Fibroblast of lung (primary cell): ENCODE data around the gene NAT10. TPM values are rescaled to one million over a fixed set of nuclear protein-coding genes. Genes with fewer than 3 reads are reported as not detected.

ENCODE experiments used
- DNase-seq, 2 donors: peaks; one replicate each; pipeline versions ENCODE4 v3.0.0 to v3.0.0-alpha.2; 2010; ENCODE audit warnings: low read depth in 2 of 2
- H2AFZ ChIP-seq: 2 replicates; pipeline ENCODE4 v1.5.1; 2012; ENCODE audit warnings: low read length, control low read depth, inconsistent platforms
- H3K27ac ChIP-seq: 2 replicates; pipeline ENCODE4 v1.5.1; 2011; ENCODE audit warnings: low read length, control low read depth; ENCODE audit not compliant: insufficient read depth
- H3K27me3 ChIP-seq: 2 replicates; pipeline ENCODE4 v1.5.1; 2011; ENCODE audit warnings: mild to moderate bottlenecking, low read length; ENCODE audit not compliant: control insufficient read depth, insufficient read depth
- H3K36me3 ChIP-seq: 2 replicates; pipeline ENCODE4 v1.5.1; 2011; ENCODE audit warnings: low read length; ENCODE audit not compliant: control insufficient read depth, insufficient read depth
- H3K4me1 ChIP-seq: 2 replicates; pipeline ENCODE4 v1.5.1; 2011; ENCODE audit warnings: low read length; ENCODE audit not compliant: control insufficient read depth, insufficient read depth; ENCODE audit errors: extremely low read depth
- H3K4me2 ChIP-seq: 2 replicates; pipeline ENCODE4 v1.5.1; 2011; ENCODE audit warnings: low read length, control low read depth; ENCODE audit not compliant: insufficient read depth; ENCODE audit errors: extremely low read depth
- H3K4me3 ChIP-seq, 4 experiments: fragments of 200-600 bp in 1 of 4; sonication (generic) in 1 of 4; replicated peaks in 1 of 4; 2 replicates each; pipeline ENCODE4 v1.5.1; 2011 to 2016; ENCODE audit warnings: low read length in 4 of 4, low read depth in 3 of 4, mild to moderate bottlenecking in 3 of 4, control low read depth in 2 of 4, inconsistent platforms in 1 of 4, mixed read lengths in 1 of 4; ENCODE audit not compliant: insufficient read depth in 1 of 4; ENCODE audit errors: control extremely low read depth in 1 of 4
- H3K79me2 ChIP-seq: 2 replicates; pipeline ENCODE4 v1.5.1; 2012; ENCODE audit warnings: mild to moderate bottlenecking, low read length, inconsistent platforms; ENCODE audit not compliant: control insufficient read depth, insufficient read depth
- H3K9ac ChIP-seq: 2 replicates; pipeline ENCODE4 v1.5.1; 2011; ENCODE audit warnings: mild to moderate bottlenecking, low read length, control low read depth; ENCODE audit not compliant: insufficient read depth
- H3K9me3 ChIP-seq: 2 replicates; pipeline ENCODE4 v1.5.1; 2012; ENCODE audit warnings: low read depth, low read length; ENCODE audit not compliant: control insufficient read depth, insufficient read depth
- H4K20me1 ChIP-seq: 2 replicates; pipeline ENCODE4 v1.5.1; 2011; ENCODE audit warnings: low read length; ENCODE audit not compliant: control insufficient read depth, insufficient read depth; ENCODE audit errors: extremely low read depth
- EZH2 ChIP-seq: IDR thresholded peaks from 2 replicates; pipeline ENCODE4 v1.5.1; 2012; ENCODE audit warnings: low read length, control low read depth, mild to moderate bottlenecking; ENCODE audit errors: missing control alignments
- polyA plus RNA-seq, 2 donors: library from polyadenylated mRNA; depleted of rRNA in 1 of 2; stranded (reverse) in 1 of 2; unstranded in 1 of 2; fragments of >200 nt; gene quantifications; 2 replicates each; pipeline ENCODE4 v1.2.1, GENCODE V29; 2011 to 2012; ENCODE audit warnings: missing spikeins in 1 of 2
- total RNA-seq: library from RNA; depleted of rRNA; stranded (reverse); fragments of >200 nt; gene quantifications from 2 replicates; pipeline ENCODE4 v1.2.1, GENCODE V29; 2014
- TF ChIP-seq, protein P1 (sequence below), 2 donors: IDR thresholded peaks in 1 of 2; conservative IDR thresholded peaks in 1 of 2; 1 replicate in 1 of 2; 2 replicates in 1 of 2; pipeline ENCODE4 v1.5.1; 2011 to 2012; ENCODE audit warnings: low read length in 2 of 2, control low read depth in 1 of 2, inconsistent platforms in 1 of 2, low read depth in 1 of 2, mild to moderate bottlenecking in 1 of 2

Gene NAT10
- total and polyA plus RNA-seq, 2 donors (not counting 1 experiment from before 2014, with no cell fraction given): 14.4 to 21.5 TPM

- Histone ChIP-seq H3K4me2 (no peak overlapping the region), H3K79me2 (no peaks in the 10 kb centered on the region), H3K9me3 (no peaks in the 10 kb centered on the region), H3K4me3 (no peak overlapping the region), H2AFZ (no peak overlapping the region), H3K4me1 (no peaks in the 10 kb centered on the region), H4K20me1 (no peaks in the 10 kb centered on the region), H3K9ac (no peak overlapping the region), H3K27ac (no peak overlapping the region), H3K27me3 (no peaks in the 10 kb centered on the region), H3K36me3 (no peaks in the 10 kb centered on the region)
- TF ChIP-seq, protein P1, sequence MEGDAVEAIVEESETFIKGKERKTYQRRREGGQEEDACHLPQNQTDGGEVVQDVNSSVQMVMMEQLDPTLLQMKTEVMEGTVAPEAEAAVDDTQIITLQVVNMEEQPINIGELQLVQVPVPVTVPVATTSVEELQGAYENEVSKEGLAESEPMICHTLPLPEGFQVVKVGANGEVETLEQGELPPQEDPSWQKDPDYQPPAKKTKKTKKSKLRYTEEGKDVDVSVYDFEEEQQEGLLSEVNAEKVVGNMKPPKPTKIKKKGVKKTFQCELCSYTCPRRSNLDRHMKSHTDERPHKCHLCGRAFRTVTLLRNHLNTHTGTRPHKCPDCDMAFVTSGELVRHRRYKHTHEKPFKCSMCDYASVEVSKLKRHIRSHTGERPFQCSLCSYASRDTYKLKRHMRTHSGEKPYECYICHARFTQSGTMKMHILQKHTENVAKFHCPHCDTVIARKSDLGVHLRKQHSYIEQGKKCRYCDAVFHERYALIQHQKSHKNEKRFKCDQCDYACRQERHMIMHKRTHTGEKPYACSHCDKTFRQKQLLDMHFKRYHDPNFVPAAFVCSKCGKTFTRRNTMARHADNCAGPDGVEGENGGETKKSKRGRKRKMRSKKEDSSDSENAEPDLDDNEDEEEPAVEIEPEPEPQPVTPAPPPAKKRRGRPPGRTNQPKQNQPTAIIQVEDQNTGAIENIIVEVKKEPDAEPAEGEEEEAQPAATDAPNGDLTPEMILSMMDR (conservative IDR thresholded peaks at IDR 0.05 in 1 of 2, IDR thresholded peaks at IDR 0.05 in 1 of 2; ENCODE audit: low read depth in 1 of 2, low read length in 2 of 2): no peak
- no peak for TF ChIP-seq EZH2
- DNase-seq: no peak
Measured at GRCh38 chr11:34181856-34182405, 76.5 kb downstream of the NAT10 start.

DNA sequence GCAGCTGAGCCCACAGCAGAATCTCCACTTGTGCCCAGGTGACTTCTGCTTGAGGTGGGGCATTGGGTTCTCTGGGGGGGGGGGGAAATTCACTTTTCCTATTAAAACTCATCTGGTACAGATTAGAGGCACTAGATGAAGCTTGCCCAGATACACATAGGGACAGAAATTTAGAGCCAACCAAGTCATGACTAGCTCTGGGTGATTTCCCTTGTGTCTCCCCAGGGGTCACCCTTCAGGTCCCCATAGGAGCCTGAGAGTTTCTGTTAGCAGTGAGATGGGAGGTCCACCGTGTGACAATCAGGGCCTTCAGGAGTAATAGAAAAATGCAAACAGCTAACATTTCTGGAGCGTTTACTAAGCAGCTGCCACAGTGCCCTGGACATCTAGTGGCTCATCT, 77.0 kb downstream of the NAT10 start:
- H3K4me3 ChIP-seq: no peak overlapping the region
- H3K4me2 ChIP-seq: no peak overlapping the region
- H3K27ac ChIP-seq: no peak overlapping the region
- no peaks in the 10 kb centered on the region for H3K79me2 ChIP-seq
- H3K9ac ChIP-seq: no peak overlapping the region
- H2AFZ ChIP-seq: no peak overlapping the region
- TF ChIP-seq, protein P1 (conservative IDR thresholded peaks at IDR 0.05 in 1 of 2, IDR thresholded peaks at IDR 0.05 in 1 of 2; ENCODE audit: low read depth in 1 of 2, low read length in 2 of 2): no peak
- TF ChIP-seq EZH2: no peak
- no peaks in the 10 kb centered on the region for H4K20me1 ChIP-seq
- no peaks in the 10 kb centered on the region for H3K27me3 ChIP-seq
- H3K9me3 ChIP-seq: no peaks in the 10 kb centered on the region
- DNase-seq: no peak
- no peaks in the 10 kb centered on the region for H3K4me1 ChIP-seq
- no peaks in the 10 kb centered on the region for H3K36me3 ChIP-seq

DNA sequence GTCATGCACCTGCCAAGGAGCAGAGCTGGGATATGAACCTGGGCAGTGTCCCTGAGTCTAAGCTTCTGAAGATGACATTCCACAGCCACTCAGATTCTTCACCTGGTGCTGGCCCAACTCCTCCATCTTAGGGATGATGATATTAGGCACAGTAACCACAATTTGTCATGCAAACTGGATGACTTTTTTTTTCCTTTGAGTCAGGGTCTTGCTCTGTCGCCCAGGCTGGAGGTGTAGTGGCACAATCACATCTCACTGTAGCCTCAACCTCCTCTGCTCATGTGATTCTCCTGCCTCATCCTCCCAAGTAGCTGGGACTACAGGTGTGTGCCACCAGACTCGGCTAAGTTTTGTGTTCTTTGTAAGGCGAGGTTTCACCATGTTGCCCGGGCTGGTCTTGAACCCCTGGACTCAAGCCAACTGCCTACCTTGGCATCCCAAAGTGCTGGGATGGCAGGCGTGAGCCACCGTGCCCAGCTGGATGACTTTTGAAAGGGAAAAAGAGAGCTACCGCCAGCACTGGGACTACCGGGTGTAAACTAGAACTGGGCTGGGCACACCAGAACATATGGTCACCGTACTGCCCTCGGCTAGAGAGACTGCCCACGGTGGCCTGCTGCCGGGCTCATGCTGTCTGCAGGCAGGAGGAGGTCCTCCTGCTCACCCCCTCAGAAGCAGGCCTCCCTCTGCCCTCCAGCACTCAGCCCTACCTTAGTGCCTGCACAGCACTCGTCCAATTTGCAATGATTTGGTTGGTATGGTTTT, 77.7 kb downstream of the NAT10 start:
- H3K9ac ChIP-seq: no peak overlapping the region
- H4K20me1 ChIP-seq: no peaks in the 10 kb centered on the region
- H3K9me3 ChIP-seq: no peaks in the 10 kb centered on the region
- H2AFZ ChIP-seq: no peak overlapping the region
- H3K27me3 ChIP-seq: no peaks in the 10 kb centered on the region
- DNase-seq: no peak
- H3K79me2 ChIP-seq: no peaks in the 10 kb centered on the region
- TF ChIP-seq EZH2: no peak
- TF ChIP-seq, protein P1 (conservative IDR thresholded peaks at IDR 0.05 in 1 of 2, IDR thresholded peaks at IDR 0.05 in 1 of 2; ENCODE audit: low read depth in 1 of 2, low read length in 2 of 2): no peak
- no peaks in the 10 kb centered on the region for H3K4me1 ChIP-seq
- no peak overlapping the region for H3K27ac ChIP-seq
- H3K4me2 ChIP-seq: no peak overlapping the region
- H3K4me3 ChIP-seq: no peak overlapping the region
- H3K36me3 ChIP-seq: no peaks in the 10 kb centered on the region
